ENCODE measurements around the gene MROH2A. TPM values are rescaled to one million over a fixed set of nuclear protein-coding genes. Genes with fewer than 3 reads are reported as not detected.

The MROH2A gene
- total and polyA plus RNA-seq, 4 donors: 0.08 to 0.28 (median 0.09) TPM; not detected in 1

DNA sequence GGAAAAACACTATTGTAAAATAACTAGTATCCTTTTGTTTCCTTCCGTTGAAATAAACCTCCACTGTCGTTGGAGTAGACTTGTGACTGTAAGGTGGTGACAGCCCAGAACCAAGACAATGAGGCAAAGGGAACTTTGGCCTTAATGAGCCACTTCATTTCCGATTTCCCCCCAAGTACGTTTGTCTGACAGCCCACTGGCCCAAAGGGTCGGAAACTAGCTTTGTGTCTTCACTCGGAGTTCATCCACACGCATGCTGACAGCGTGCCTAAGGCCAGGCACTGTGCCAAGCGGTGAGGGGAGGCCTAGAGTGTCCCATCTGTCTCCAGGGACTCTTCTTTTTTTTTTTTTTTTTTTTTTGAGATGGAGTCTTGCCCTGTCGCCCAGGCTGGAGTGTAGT is 55.2 kb downstream of the MROH2A start:
- Histone ChIP-seq H3K9ac (ENCODE audit: low read depth in 1 of 2, low read length in 2 of 2) (no peak overlapping the region), H3K27ac (ENCODE audit: low read depth in 1 of 2, low read length in 2 of 2) (no peak overlapping the region), H3K27me3 (ENCODE audit: control insufficient read depth in 4 of 4, insufficient read depth in 4 of 4, low read length in 3 of 4) (no peaks in the 10 kb centered on the region), H3K9me3 (ENCODE audit: control insufficient read depth in 4 of 4, low read length in 3 of 4) (no peaks in the 10 kb centered on the region), H3K4me3 (ENCODE audit: low read depth in 1 of 3, low read length in 3 of 3) (no peak overlapping the region), H3K4me1 (ENCODE audit: control insufficient read depth in 4 of 4, insufficient read depth in 4 of 4, low read length in 3 of 4) (no peaks in the 10 kb centered on the region), H3K36me3 (ENCODE audit: control insufficient read depth in 4 of 4, insufficient read depth in 3 of 4, low read depth in 1 of 4, low read length in 3 of 4) (no peaks in the 10 kb centered on the region)
- 83% methylated on average over 10 of the region's 10 CpGs for WGBS
- TF ChIP-seq, protein P1, sequence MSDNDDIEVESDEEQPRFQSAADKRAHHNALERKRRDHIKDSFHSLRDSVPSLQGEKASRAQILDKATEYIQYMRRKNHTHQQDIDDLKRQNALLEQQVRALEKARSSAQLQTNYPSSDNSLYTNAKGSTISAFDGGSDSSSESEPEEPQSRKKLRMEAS (IDR thresholded peaks at IDR 0.05): no peak
- TF ChIP-seq JUND (IDR thresholded peaks at IDR 0.05): no peak
- TF ChIP-seq FOXA1 (IDR thresholded peaks at IDR 0.05): no peak
- no peak for TF ChIP-seq SP1 (IDR thresholded peaks at IDR 0.05)
- TF ChIP-seq, protein P2, sequence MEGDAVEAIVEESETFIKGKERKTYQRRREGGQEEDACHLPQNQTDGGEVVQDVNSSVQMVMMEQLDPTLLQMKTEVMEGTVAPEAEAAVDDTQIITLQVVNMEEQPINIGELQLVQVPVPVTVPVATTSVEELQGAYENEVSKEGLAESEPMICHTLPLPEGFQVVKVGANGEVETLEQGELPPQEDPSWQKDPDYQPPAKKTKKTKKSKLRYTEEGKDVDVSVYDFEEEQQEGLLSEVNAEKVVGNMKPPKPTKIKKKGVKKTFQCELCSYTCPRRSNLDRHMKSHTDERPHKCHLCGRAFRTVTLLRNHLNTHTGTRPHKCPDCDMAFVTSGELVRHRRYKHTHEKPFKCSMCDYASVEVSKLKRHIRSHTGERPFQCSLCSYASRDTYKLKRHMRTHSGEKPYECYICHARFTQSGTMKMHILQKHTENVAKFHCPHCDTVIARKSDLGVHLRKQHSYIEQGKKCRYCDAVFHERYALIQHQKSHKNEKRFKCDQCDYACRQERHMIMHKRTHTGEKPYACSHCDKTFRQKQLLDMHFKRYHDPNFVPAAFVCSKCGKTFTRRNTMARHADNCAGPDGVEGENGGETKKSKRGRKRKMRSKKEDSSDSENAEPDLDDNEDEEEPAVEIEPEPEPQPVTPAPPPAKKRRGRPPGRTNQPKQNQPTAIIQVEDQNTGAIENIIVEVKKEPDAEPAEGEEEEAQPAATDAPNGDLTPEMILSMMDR (IDR thresholded peaks at IDR 0.05; ENCODE audit: low read depth, low read length, missing input control): no peak
- TF ChIP-seq, protein P3, sequence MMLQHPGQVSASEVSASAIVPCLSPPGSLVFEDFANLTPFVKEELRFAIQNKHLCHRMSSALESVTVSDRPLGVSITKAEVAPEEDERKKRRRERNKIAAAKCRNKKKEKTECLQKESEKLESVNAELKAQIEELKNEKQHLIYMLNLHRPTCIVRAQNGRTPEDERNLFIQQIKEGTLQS (IDR thresholded peaks at IDR 0.05): no peak
- TF ChIP-seq YY1 (IDR thresholded peaks at IDR 0.05): no peak
- TF ChIP-seq HNF4A (conservative IDR thresholded peaks at IDR 0.05): no peak
- TF ChIP-seq, protein P4, sequence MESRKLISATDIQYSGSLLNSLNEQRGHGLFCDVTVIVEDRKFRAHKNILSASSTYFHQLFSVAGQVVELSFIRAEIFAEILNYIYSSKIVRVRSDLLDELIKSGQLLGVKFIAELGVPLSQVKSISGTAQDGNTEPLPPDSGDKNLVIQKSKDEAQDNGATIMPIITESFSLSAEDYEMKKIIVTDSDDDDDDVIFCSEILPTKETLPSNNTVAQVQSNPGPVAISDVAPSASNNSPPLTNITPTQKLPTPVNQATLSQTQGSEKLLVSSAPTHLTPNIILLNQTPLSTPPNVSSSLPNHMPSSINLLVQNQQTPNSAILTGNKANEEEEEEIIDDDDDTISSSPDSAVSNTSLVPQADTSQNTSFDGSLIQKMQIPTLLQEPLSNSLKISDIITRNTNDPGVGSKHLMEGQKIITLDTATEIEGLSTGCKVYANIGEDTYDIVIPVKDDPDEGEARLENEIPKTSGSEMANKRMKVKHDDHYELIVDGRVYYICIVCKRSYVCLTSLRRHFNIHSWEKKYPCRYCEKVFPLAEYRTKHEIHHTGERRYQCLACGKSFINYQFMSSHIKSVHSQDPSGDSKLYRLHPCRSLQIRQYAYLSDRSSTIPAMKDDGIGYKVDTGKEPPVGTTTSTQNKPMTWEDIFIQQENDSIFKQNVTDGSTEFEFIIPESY (IDR thresholded peaks at IDR 0.05): no peak
- no peak for TF ChIP-seq RXRA (IDR thresholded peaks at IDR 0.05)
- no peak for TF ChIP-seq FOXA2 (IDR thresholded peaks at IDR 0.05)
- DNase-seq (ENCODE audit: low spot score): no peak

DNA sequence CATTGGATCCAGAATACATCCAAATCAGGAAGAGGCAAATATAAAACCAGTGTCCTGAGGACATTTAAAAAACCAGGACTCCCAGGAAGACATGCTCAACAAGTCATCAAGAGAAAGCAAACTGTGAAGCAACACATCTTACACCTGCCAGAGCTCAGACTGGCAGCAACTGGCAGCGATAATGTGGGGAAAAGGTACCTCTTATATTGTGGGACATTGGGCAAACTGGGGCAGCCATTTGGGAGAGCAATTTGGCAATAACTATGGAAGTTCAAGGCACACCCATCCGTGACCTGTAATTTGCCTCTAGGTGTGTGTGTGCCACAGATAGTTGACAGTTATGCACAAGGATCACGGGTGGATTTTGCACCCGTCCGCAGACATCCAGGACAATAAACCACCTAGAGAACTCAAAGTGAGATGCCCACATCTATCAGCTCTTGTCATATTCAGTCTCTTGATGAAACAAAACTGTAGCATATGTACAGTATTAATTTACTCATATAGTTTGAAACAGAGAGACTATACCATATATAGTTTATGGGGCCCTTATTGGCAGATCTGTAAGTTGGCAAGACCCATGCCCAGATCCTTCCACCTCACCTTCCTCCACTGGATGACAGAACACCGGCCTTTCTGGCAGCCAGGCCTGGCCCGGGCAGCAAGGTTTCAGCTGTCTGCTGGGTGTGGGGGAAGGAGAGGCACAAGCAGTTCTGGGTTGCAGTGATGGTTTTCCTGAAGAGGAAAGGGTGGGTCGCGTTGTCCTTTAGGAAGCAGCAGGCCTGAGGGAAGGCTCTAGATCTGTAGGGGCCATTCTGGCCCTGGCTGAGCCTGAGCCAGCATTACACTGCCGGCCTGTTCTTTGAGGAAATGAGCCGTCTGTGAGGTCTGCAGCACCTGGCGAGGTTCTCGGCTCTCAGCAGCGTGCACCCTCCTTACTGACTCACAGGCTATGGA is 57.4 kb downstream of the MROH2A start:
- Histone ChIP-seq H3K4me3 (ENCODE audit: low read depth in 1 of 3, low read length in 3 of 3) (no peak overlapping the region), H3K4me1 (ENCODE audit: control insufficient read depth in 4 of 4, insufficient read depth in 4 of 4, low read length in 3 of 4) (no peaks in the 10 kb centered on the region), H3K9me3 (ENCODE audit: control insufficient read depth in 4 of 4, low read length in 3 of 4) (no peaks in the 10 kb centered on the region), H3K36me3 (ENCODE audit: control insufficient read depth in 4 of 4, insufficient read depth in 3 of 4, low read depth in 1 of 4, low read length in 3 of 4) (no peaks in the 10 kb centered on the region), H3K9ac (ENCODE audit: low read depth in 1 of 2, low read length in 2 of 2) (no peak overlapping the region), H3K27ac (ENCODE audit: low read depth in 1 of 2, low read length in 2 of 2) (no peak overlapping the region), H3K27me3 (ENCODE audit: control insufficient read depth in 4 of 4, insufficient read depth in 4 of 4, low read length in 3 of 4) (no peaks in the 10 kb centered on the region)
- 87% methylated on average over 14 of the region's 14 CpGs for WGBS
- TF ChIP-seq RXRA (IDR thresholded peaks at IDR 0.05) (peak in 1 of 2 donors; percentile 68), YY1 (IDR thresholded peaks at IDR 0.05) (peak; percentile 39), RAD21 (IDR thresholded peaks at IDR 0.05) (no peak), HNF4A (conservative IDR thresholded peaks at IDR 0.05) (peak in 1 of 2 donors; percentile 29)
- no peak for DNase-seq (ENCODE audit: low spot score)

DNA sequence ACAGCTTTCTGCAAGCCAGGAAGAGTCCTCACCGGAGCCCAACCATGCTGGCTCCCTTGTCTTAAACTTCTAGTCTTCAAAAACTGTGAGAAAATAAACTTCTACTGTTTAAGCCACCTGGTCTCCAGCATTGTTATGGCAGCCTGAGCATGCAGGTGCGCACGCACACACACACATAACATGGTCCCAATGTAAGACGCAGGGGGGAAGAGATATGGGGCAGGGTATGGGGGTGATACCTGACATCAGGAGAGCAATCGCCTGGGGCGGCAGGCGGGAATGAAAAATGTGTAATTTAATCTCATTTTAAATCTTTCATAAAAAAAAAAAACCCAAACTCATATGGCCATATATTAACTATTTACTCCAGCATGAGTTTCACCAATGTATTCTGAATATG is 58.2 kb downstream of the MROH2A start:
- DNase-seq (ENCODE audit: low spot score): no peak
- Histone ChIP-seq H3K27me3 (ENCODE audit: control insufficient read depth in 4 of 4, insufficient read depth in 4 of 4, low read length in 3 of 4) (no peaks in the 10 kb centered on the region), H3K27ac (ENCODE audit: low read depth in 1 of 2, low read length in 2 of 2) (no peak overlapping the region), H3K4me3 (ENCODE audit: low read depth in 1 of 3, low read length in 3 of 3) (no peak overlapping the region), H3K9me3 (ENCODE audit: control insufficient read depth in 4 of 4, low read length in 3 of 4) (no peaks in the 10 kb centered on the region), H3K36me3 (ENCODE audit: control insufficient read depth in 4 of 4, insufficient read depth in 3 of 4, low read depth in 1 of 4, low read length in 3 of 4) (no peaks in the 10 kb centered on the region), H3K4me1 (ENCODE audit: control insufficient read depth in 4 of 4, insufficient read depth in 4 of 4, low read length in 3 of 4) (no peaks in the 10 kb centered on the region), H3K9ac (ENCODE audit: low read depth in 1 of 2, low read length in 2 of 2) (no peak overlapping the region)
- 98% methylated on average over 7 of the region's 7 CpGs for WGBS
- no peak for TF ChIP-seq SP1 (IDR thresholded peaks at IDR 0.05)
